Fibroblast of skin of right quadriceps (primary cell): Measurements from ENCODE around the gene CSMD2.

ENCODE experiments used
- DNase-seq: peaks from one replicate; pipeline ENCODE4 v3.0.0-alpha.2; 2013

The CSMD2 gene

DNA sequence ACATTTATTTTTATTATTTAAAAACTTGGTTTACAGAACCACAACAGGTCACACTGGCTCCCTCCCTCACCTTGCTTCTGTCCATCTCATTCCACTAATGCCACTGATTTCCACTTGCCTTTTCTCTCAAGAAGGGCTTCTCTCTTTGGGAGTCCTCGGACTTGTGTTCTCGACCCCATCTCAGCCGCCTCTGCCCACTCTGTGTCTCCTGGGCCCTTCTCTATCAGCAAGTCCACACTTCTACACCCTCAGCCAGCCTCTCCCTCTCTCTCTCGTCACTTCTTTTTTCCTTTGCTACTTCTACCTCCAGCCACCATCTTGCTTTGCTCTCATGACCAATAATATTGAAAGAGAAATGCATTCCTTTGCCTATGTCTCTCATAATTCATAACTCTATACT is 171.7 kb downstream of the CSMD2 start:
- DNase-seq, result no peak

- DNase-seq, result no peak
These were observed 174.7 kb downstream of the CSMD2 start for GRCh38 chr1:33990281-33990680.

- DNase-seq, result no peak
These were observed 176.9 kb downstream of the CSMD2 start for GRCh38 chr1:33988161-33988560.

- DNase-seq, result peak; percentile 73
These were observed 178.5 kb downstream of the CSMD2 start for GRCh38 chr1:33986390-33987095.

DNA sequence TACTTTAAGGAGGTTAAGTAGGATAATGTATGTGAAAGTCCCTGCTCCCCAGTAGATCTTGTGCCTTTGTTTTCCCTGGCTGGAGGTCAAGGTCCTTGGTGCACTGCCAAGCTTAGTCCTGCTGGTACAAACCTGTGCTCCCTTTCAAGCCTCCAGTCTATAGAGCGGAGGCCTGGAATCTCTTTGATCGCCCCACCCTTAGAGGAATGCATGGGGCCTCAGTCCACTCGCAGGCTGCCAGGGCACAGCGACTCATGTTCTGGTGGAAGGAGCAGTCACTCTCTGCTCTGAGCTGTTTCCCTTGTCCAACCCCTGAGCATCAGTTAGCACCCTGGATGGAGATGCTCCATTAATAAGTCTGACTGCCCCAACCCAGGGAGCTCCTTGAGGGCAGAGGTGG is 179.4 kb downstream of the CSMD2 start:
- DNase-seq, result peak; percentile 69

GRCh38 chr1:33984906-33985565 is 180.0 kb downstream of the CSMD2 start:
- DNase-seq, result peak; percentile 67

- no peak for DNase-seq
These were observed 182.6 kb downstream of the CSMD2 start for GRCh38 chr1:33982419-33982818.

DNA sequence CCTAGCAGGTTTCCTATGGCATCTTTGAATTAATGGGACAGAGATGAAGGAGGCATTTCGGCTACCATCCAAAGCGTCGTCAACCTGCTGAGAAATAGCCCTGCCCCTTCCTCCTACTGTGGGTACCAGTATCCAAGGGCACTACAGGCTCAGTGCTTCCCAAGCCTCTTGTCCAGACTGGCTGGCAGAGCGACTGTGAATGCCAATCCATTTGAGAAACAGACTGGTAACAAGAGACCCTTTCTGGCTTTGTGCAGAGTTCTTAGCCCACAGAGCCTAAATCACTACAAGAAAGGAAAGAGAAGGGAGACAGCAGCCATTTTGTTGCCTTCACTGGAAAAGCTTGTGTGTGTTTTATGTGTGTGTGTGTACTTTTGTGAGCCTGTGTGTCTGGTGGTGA is 185.7 kb downstream of the CSMD2 start:
- no peak for DNase-seq

GRCh38 chr1:33975961-33976360 is 189.1 kb downstream of the CSMD2 start:
- DNase-seq, result no peak

- DNase-seq, result no peak
These were observed 191.1 kb downstream of the CSMD2 start for GRCh38 chr1:33973799-33974545.

GRCh38 chr1:33972676-33973395 is 192.2 kb downstream of the CSMD2 start:
- peak; percentile 65 for DNase-seq

DNA sequence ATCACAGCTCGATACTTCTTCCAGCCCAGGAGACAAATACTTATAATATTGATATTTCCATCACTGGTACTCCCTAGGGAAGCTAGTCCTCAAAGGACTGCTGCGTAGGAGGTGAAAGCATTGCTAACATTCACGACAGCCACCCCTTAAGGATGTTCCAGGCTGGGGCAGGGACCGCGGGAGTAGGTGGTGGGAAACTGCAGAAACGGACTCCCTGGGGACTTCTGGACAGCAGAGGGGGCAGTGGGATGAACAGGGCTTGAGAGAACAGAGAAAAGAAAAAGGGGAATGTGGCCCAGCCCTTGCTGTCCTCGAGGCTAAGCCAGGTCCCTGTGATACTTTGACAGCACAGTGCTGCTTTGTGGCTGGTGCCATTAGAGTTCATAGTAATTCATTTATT is 193.1 kb downstream of the CSMD2 start:
- DNase-seq, result no peak

GRCh38 chr1:33971018-33971710 is 193.9 kb downstream of the CSMD2 start:
- DNase-seq, result peak; percentile 33

- no peak for DNase-seq
These were observed 194.7 kb downstream of the CSMD2 start for GRCh38 chr1:33970148-33970825.

GRCh38 chr1:33966346-33967141 is 198.5 kb downstream of the CSMD2 start:
- peak; percentile 63 for DNase-seq

DNA sequence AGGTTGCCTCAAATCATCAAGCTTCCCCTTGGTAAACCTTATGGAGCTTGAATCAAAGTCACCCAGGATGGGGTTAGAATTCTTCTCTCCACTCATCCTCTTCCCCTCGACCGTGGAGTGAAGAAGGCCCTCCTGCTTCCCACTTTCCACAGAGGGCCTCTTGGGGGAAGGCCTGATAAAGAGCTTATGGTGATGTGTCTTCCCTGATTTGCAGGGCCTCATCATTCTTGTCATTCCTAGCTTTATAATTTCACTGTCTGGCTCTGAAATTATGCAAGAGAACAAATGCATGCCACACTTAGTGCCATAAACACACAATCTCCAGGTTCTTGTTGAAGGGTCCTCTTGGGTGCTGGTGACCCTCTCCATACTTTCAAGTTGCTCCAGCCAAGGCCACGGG is 199.9 kb downstream of the CSMD2 start:
- DNase-seq, result peak; percentile 38

DNA sequence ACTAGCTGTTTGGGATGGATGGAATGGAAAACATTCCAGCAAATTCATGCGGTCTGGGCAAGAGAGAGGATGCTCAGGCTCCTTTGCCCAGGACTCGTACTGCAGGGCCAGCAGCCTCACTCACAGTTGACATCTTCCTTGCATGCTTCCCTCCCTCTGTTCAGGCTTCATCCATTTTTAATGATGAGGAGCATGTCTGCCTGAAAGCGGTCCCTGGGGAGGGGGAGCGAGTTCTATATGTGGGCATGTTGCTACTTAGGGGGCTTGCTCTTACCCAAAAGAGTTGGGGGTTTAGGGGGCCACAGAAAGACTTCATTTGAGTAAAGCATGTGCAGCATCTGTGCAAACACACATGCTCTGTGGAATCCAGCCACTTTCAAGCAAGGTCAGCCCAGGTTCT is 203.0 kb downstream of the CSMD2 start:
- no peak for DNase-seq

DNA sequence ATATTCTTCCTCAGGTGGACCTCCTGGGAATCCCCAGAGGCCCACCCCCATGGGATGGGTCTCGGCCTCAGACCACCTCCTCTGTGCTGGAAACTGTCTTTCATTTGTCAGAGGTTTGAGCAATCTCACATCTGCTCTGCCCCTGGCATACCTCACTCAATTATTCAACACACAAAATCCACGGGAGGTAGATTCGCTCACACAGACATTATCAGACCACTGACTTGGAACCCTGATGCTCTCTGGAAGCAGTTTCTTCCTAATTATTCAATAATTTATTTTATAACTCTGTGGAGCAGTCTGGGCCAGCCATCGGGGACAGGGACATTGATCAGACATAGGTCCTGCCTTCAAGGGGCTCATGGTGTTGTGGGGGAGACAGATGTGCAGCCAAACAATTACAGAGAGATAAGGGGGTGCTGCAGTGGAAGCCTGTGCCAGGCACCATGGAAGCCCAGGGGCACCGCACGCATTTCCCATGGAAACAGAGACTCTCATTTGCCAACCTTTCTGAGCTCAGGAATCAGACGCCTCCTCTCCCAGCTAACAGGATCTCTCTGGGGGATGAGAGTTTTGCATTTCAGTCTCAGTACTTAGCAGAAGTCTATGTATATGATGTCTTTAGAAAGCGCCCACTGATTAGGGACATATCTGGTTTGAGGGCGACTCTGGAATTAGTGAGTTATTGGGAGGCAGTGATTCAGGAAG is 204.7 kb downstream of the CSMD2 start:
- no peak for DNase-seq

GRCh38 chr1:33957854-33958253 is 207.2 kb downstream of the CSMD2 start:
- DNase-seq, result no peak

DNA sequence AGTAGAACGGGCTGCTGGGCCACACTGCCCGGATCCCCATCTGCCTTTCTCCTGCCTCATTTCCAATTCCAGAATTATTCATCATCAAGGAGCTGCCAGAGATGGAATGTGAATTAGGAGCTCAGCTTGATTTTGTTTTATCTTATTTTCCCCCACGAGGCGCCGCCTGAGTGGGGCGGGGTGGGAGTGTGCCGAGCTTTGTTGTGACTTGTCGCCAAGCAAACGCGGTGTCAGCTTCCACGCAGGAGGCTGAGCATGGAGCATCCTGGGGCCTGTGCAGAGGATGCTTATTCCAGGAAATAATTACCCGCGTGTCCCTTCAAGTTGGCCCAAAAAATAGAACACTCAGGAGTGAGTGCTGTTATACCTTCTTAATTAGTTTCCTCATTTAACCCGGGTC is 209.9 kb downstream of the CSMD2 start:
- no peak for DNase-seq

DNA sequence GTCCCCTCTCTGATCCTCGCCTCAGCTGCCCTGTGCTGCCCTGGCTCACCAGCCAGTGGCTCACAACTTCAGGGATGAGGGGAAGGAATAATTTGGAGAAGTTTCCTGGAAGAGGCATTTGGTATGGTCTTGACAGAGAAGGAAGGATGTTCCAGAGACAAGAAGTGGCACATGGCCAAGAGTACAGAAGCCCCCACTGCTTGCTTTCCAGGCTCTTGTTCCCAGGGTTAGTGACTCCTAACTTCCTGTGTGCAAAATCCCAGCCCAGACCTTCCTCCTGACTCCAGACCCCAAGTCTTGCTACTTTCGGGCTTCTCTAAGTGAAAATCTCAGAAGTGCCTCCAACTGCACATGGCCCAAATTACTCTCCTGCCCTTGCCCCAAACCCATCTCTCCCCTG is 215.5 kb downstream of the CSMD2 start:
- DNase-seq, result no peak
